ENCODE results near the gene RIPK4.
"Not testable (repeated sequence)": the region's sequence is repeated elsewhere in the genome, so short reads cannot be mapped to it uniquely, and the experiment has no call there.

The RIPK4 gene

DNA sequence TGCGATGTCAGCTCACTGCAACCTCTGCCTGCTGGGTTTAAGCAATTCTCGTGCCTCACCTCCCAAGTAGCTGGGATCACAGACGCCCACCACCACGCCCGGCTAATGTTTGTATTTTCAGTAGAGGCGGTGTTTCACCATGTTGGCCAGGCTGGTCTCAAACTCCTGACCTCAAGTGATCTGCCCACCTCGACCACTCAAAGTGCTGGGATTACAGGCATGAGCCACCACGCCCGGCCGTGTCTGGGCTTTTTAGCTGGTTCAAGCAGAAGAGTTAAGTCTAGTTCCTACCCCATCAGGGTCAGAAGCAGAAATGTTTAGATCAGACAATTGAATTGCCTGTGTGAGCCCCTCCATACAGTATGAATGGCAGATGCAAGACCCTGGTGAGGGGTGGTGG is 27.7 kb upstream of the RIPK4 start:
- no peak for DNase-seq

DNA sequence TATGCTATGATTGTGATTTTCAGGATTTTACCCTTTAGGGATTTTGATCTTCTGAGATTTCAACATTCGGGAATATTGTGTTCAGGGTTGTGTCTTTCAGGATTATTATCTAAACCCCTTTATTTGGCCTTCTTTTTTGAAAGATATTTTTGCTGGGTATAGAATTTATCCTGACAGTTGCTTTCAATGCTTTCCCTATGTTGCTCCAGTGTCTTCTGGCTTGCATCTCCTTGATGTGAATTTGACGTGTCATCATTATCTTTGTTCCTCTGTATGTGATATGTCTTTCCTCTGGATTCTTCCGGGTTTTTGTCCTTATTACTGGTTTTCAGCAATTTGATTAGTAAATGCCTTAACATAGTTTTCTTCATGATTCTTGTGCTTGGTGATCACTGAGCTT is 25.9 kb upstream of the RIPK4 start:
- no peak for DNase-seq

DNA sequence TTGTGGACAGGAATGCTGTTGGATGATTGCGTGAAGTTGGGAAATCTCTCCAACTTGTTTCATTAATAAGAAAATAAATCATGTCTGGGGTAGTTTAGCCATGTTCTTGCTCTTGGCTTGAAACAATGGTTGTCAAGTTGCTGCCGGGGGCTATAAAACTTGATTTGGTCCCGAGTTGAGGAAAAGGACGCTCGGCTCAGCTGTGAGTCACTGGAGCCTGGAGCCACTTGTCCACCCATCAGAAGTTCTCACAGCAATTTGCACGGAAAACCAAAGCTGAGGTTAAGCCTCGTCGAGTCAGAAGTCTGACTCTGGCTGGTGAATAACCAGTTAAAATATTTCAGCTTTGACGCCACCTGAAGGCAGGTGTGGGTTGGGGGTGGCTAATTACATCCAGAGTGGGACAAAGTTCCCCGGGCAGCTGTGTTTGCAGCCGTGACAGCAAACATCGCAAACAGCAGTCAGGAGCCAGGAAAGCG is 19.7 kb upstream of the RIPK4 start:
- DNase-seq: no peak

DNA sequence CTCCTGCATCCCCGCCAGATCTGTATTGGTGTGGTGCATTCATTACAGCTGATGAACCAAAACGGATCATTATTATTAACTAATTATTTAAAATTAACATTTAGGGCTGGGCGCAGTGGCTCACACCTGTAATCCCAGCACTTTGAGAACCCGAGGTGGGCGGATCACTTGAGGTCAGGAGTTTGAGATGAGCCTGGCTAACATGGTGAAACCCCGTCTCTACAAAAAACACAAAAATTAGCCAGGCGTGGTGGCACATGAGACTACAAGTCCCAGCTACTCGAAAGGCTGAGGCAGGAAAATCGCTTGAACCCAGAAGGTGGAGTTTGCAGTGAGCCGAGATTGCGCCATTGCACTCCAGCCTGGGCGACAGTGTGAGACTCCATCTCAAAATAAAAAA is 18.4 kb upstream of the RIPK4 start:
- not testable (repeated sequence) for DNase-seq

DNA sequence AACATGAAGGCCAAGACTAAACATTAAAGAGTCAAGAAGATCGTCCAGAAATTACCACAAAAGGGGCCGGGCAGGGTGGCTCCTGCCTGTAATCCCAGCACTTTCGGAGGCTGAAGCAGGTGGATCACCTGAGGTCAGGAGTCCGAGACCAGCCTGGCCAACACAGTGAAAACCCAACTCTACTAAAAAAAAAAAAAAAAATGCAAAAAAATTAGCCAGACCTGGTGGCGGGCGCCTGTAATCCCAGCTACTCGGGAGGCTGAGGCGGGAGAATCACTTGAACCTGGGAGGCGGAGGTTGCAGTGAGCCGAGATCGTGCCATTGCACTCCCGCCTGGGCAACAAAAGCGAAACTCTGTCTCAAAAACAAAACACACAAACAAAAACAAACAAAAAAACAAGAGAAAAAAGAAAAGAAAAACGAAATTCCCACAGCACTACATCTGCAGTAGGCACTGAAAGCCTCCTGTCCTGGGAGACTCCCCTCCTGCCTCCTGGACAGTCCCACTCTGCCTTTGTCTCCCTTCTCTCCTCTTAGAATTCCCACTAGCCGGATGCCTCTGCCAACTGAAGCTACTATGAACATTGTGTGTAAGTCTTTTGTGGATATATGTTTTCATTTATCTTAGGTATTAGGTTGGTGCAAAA is 17.7 kb upstream of the RIPK4 start:
- no peak for DNase-seq

DNA sequence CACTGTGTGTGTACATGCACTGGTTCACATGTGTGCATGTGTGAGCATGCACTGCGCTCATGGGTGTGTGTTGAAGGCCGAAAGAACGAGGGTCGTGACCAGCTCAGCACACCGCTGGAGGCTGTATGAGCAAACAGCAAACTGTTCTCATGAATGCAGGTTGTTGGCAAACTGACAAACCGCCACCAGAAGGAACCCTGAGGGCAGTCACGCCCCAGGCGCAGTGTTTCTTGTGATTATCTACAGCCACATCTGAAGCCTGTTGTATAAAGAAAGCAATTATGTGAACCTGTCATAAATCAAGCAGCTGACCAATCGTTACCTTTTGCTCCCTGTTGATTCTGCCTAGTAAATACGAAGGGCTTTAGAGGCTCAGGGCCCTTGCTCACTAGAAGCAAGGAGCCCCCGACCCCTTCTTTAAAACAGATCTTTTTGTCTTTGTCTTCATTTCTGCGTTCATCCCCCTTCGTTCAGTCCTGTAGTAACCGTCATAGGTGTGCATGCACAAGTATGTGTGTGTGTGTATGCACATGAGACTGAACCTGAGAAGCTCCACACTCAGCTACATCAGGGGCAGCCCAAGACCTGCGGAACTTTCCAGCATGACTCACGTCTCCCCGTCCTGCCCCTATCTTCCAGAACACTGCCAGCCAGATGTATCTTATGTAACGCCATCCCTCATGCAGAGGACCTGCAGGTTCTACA is 16.8 kb upstream of the RIPK4 start:
- no peak for DNase-seq

DNA sequence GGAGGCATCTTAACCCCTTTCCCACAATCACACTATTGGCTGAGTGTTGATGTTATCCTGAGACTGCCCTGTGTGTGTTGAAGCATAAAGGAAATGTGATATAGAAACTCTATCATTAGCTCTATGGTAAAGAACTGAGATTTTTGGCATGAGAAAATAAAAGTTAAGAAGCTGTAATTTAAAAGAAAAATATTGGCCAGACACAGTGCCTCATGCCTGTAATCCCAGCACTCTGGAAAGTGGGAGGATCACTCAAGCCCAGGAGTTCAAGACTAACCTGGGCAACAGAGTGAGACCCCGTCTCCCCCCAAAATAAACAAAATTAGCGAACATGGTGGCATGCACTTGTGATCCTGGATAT is 14.2 kb upstream of the RIPK4 start:
- DNase-seq: no peak

DNA sequence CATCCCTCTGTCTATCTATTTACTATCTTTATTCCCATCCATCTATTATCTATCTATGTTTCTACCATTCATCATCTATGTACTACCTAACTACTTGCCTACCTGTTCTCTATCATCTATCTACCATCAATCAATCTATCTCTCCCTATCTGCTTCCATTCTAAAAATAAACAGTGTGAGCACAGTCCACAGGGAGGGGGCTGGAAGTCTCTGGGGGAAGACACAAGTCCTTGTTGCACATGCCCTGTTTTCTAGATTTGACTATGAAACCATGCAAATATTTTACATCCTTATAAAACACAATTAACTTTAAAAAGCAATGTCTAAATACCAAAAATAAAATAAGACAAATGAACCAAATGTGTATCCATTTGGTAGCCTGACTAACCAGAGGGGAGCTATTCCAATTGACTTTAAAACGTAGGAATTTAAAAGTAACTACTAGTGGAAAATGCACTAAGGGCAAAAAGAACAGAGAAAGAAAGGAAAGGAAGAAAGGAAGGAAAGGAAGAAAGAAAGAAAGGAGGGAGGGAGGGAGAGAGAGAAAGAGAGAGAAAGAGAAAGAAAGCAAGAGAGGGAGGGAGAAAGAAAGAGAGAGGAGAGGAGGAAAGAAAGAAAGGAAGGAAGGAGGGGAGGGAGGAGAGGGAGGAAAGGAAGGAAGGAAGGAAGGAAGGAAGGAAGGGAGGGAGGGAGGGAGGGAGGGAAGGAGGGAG is 13.6 kb upstream of the RIPK4 start:
- DNase-seq: no peak

DNA sequence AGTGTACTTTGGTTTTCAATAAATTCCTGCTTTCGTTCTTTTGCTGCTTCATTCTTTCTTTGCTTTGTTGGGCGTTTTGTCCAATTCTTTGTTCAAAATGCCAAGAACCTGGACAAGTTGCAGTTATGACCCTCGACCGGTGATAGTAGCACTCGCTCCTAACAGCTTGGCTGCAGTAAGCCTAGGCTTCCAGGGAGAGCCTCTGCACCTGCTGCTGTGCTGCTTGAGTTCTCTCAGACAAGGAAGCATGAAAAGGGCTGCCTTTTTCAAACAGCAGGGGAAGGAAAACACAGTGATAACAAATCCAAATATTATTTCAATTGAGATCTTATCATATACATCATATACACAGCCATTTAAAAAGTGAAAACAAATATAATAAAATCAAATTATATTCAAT is 12.8 kb upstream of the RIPK4 start:
- no peak for DNase-seq

DNA sequence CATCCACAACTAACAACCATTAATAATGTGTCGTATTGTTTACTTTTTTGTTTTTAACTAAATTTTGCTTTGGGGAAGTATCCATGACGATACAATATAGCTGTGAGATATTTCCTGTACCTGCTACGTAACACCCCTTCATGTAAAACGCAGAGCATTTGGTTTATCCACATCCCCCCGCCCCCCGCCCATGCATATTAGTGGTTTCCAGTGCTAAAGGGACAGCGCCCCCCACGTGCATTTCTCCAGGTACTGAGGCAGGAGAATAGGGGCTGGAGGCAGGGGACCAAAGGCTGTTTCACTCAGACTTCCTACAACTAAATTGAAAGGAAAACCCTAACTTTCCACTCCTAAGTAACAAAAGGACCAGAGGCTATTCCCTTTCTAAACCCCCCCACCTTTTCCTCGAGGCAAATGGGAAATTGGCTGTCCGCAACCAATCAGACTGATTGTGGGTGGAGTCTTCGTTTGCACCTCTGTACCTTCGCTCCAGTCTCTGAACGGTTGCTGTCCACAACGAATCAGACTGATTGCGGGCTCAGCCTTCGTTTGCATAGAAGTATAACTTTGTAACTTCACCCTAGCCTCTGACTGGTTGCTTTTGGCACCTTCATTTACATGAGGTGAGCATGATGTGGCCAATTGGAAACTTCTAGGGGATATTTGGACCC is 12.2 kb upstream of the RIPK4 start:
- no peak for DNase-seq

DNA sequence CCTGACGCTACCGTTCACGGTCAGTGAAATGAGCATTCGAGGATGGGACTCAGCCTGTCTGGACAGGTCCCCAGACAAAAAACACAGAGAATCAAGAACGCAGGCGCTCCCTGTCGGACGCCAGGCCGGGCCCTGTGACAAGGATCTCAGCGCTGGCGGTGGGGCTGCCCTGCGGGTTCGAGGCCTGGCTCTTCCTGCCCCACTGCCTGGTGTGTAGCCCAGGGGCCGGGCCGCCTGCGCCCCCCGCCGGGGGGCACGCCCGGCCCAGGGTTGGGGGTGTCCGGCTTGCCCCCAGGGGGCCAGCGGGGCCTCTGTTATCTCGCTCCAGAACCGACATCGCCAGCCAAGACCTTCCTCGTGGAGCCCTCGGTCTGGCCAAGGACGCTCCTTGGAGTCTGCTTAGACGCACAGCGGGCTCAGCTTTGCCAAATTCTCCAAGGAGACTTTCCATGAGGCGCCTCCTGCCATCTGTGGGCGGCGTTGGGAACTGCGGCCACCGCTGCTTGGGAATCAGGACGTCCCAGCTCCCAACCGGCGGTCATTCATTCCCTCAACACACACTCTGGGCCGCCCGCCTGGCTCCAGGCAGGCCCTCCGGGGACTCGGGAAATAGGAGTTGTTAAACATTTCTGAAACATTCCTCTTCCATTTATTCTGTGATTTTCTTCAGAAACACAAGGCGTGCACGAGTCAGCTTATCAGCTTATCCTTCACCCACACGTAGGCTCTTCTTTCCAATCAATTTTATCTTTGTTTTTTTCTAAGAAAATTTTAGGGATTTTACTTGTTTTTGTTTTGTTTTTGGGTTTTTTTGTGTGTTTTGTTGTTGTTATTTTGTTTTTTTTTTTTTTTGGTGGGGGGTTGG is 11.3 kb upstream of the RIPK4 start:
- peak; percentile 73 for DNase-seq

DNA sequence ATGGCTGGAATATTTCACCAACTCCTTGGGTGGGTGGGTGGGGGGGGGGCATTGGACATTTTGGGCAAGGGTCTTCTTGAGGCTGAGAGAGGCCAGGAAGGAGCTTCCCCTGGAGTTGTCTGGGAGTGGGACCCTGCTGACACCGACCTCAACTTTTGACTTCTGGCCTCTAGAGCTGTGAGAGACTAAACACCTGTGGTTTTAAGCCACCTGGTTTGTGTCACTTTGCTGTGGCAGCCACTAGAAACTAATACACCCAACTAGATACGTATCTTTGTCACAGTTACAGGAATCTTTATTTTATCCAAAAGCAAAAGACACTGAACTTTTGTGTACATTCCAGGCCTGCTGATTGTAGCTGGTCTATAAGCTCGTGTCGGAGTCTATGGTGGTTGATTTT is 9.9 kb upstream of the RIPK4 start:
- DNase-seq: no peak

DNA sequence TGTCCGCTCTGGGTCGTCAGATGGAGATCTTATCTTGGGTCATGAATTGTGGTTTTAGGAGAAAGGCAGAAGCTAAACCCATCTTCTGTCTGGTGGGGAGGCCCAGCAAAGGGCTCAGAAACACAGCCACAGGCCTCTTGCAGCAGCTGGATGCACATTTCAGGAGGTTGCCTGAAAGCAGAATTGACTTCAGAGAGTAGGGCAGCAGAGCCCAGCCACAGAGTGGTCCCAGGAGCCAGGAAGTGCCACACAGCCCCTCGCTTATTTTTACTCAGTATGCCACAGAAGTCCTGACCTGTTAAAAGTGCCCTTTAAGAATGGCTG is 8.3 kb upstream of the RIPK4 start:
- no peak for DNase-seq

DNA sequence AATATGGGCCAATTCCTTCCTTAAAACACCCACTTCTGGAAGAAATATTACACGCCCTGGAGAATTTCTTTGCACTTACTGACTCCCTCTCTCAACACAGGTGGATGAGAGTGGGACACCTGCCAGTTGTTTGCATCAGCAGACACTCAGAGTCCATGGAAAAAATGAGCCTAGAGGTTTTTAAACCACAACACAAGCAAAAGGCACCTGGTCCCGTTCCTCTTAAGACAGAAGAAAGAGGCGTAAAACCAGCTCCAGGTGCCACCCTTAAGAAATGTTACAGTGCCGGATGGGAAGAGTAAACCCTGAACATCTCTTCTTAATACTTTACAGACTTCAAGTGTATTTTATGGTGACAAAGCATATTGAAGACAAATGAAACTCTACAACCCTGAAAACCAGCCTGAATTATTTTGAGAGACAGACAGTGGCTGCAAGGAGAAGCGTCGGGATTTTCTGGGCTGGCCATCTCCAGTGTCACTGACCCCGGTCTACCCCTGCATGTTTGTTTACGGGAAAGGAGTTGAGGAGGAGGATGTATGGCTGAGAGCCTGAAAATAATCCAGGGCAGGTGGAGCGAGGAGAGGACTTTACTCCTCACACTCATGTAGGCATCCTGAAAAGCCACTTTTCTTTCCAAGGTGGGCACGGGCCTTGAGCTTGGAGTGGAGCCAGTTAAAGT is 7.8 kb upstream of the RIPK4 start:
- no peak for DNase-seq

DNA sequence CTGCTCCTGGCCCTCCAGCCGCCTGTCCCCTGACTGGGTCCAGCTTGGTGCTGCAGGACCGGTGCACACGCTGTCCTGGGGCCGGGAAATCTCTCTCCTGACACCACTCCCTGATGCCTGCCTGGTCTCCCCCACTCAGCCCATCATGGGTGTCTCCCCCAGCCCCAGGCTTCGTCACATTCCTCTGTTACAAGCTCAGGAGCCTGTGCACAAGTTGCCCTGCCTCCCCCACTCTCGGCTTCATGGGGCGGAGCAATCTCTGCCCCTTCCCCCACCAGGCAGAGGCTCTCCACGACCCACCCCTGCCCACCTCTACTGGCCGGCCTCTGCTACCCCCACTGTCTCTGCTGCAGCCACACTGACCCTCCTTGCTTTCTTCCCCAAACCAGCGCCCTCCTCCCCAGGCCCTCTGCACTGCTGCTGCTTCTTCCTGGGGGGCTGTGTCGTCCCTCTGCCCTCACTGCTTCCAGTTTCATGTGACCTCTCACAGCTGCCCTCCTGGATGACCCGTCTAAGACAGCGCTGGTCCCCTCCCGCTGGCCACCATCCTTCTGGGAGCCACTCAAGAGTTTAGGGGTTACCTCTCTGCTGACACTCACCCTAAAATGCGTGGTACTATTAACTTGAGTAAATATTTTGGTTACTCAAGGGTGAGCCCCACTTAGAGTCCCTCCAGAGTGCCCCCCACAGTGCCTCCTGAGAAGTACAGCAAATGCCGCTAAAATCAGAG is 5.7 kb upstream of the RIPK4 start:
- no peak for DNase-seq

DNA sequence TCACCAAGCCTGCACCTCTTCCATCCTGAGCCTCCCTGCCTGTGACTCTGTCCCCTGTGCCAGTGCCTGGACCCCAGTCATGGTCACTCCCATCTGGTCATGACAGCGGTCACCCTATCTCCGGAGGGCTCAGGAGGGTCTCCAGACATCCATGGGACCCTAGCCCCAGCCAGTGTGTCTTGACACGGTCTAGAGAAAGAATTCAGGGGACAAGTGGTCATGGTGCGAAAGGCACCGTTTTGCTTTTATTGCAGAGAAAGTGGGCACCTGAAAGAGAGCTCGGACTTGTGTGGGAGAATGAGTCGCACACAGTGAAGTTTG is 4.7 kb upstream of the RIPK4 start:
- DNase-seq: no peak

DNA sequence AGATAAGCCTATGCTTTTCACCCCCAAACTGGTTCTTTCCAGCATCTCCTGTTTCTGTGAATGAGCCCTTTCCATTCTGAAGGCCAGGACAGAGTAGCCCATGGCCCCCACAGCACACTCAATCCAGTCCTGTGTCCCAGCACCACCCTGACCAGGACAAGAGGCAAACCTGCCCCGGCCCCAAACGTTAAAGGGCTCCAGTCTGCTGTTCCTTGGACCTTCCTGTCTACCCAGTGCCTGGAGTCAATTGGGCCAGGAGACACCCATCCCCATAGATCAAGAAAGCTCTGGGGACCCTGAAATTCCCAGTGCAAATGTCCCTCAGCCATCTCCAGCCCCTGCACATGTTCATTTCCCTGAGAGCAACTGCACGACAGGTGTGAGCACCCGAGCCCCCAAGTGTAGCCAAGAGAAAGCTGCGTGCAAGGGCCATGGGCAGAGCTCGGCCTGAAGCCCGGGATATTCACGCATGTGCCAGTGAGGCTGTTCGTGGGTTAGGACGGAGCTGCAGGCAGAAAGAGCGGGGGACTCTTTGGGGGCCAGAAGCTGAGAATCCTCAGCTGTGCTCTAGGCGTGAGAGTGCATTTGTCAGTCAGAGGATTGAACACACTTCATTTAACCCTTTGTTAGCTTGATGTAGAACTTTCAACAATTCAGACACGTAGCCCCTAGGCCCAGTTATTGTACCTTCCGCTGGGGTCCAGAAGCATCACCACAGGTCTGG is 4.2 kb upstream of the RIPK4 start:
- no peak for DNase-seq

DNA sequence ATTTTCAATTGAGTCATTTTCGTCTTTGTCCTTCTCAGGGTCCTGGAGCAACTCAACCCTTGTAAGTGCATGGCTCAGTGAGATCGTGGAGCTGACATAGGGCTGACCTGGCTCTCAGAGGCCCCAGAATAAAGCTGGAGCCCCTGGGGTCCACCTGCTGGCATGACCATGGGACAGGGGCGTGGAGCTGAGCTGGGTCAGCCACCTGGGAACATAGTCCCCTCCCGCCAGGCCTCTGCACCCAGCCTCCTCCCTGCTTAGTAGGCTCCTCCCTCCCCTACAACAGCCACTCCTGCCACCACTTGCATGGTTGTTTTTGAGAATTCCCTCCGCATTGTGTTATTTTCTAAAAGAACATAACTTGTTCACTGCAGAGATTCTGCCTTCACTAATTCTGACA is 3.1 kb upstream of the RIPK4 start:
- no peak for DNase-seq

DNA sequence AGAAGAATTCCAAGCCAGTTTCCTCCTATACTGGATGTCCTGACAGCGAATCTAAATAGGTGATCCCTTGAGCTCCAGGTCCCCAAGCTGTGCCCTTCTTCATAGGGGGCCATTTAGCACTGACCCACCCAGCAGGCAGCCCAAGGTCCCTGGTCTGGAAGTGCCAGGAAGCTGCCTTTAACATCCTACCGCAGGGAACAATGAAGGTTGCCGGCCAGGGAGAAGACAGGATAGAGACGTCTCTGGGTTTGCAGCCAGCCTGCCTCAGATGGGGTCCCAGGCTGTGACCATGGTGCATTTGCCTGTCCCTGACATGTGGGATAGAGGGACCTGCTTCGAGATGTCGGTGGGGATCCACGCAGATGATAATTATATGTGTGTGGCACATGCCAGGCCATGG is 2.7 kb upstream of the RIPK4 start:
- no peak for DNase-seq

DNA sequence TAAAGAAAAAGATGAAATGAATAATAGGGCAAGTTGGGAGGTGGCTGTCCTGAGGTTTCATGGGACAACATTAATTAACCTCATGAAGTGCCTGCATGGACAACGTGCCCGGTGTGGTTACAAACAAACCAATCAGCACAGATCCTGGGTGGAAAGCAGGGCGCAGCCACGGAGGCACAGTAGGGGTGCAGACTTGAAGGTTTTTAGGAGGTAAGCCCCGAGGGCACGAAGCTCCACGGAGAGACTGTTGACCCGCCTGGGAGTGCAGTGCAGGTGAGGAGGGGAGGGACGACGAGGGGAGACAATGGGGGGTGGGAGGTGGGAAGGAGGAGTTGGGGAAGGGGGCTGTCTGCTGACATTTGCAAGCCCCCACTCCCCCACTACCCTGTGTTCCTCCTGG is 2.3 kb upstream of the RIPK4 start:
- no peak for DNase-seq

DNA sequence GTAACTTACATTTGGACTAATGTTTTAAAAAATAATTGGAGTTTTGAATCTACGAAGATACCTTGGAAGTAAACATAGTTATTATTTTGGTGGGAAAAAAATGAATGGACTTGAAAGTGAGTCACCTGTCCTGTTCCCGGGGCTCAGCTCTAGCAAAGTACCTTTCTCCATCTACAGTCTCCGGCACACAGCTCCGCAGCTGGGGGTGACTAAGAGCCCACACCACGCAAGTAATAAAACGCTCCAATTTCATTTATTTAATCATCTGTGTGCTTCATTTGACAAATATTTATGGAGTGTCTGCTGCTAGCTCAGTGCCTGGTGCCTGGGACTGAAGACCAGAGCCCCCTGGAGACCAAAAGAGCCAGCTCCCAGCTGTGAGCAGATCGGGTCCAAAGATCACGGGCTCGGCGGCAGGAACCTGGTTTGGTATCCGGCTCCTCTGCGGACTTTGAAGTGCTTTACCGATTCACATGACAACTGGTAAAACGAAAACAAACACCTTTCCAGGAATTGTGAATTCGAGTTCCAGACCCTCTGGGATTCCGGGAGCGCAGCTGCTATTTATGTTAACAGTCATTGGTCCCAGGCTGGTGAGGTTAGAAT is 1.7 kb upstream of the RIPK4 start:
- DNase-seq: no peak

Measured in midbrain (tissue), 1 donor.